K562 (cell line): ENCODE measurements around the gene SLC7A4. TPM values are rescaled to one million over a fixed set of nuclear protein-coding genes. Genes with fewer than 3 reads are reported as not detected.

Experiments
- ETV1 ChIP-seq: fragments of 450-650 bp; conservative IDR thresholded peaks from 2 replicates; pipeline ENCODE4 v1.6.1; 2016; ENCODE audit warnings: missing genetic modification characterization, control low read depth, low read depth, missing compliant biosample characterization
- FOXK1 ChIP-seq: sonication (generic); formaldehyde crosslinking; IDR thresholded peaks from 2 replicates; pipeline ENCODE4 v1.8.0; 2022; ENCODE audit warnings: missing genetic modification reagents, mild to moderate bottlenecking, borderline replicate concordance
- GTF2F1 ChIP-seq: IDR thresholded peaks from 2 replicates; pipeline ENCODE4 v1.6.1; 2011; ENCODE audit warnings: low read depth, low read length, improper control_type of control experiment
- HNRNPL ChIP-seq: fragments of 200-400 bp; formaldehyde crosslinking; IDR thresholded peaks from 2 replicates; pipeline ENCODE4 v1.6.1; 2017; ENCODE audit warnings: low read depth, mild to moderate bottlenecking, low read length
- KDM4B ChIP-seq, 2 experiments: fragments of 450-650 bp in 1 of 2; sonication (generic) in 1 of 2; IDR thresholded peaks; 2 replicates each; pipeline ENCODE4 v1.6.1; 2016 to 2017; ENCODE audit warnings: borderline replicate concordance in 2 of 2, antibody characterized with exemption in 1 of 2, low read depth in 1 of 2, mild to moderate bottlenecking in 1 of 2
- L3MBTL2 ChIP-seq: fragments of 450-650 bp; IDR thresholded peaks from 2 replicates; pipeline ENCODE4 v1.6.1; 2016; ENCODE audit warnings: mild to moderate bottlenecking, moderate library complexity
- MTA2 ChIP-seq: fragments of 450-650 bp; IDR thresholded peaks from 2 replicates; pipeline ENCODE4 v1.6.1; 2016; ENCODE audit warnings: low read depth
- MTF1 ChIP-seq: fragments of 250-450 bp; sonication (Bioruptor Pico); IDR thresholded peaks from 2 replicates; pipeline ENCODE4 v1.9.0; 2021; ENCODE audit warnings: moderate library complexity, mild to moderate bottlenecking, inconsistent platforms, borderline replicate concordance
- RB1 ChIP-seq: fragments of 450-650 bp; IDR thresholded peaks from 2 replicates; pipeline ENCODE4 v1.6.1; 2017; ENCODE audit warnings: low read depth, mild to moderate bottlenecking
- RBM17 ChIP-seq: fragments of 200-400 bp; formaldehyde crosslinking; IDR thresholded peaks from 2 replicates; pipeline ENCODE4 v1.6.1; 2017; ENCODE audit warnings: low read depth, mild to moderate bottlenecking, low read length, borderline replicate concordance
- SLC30A9 ChIP-seq: fragments of 250-450 bp; sonication (Bioruptor Pico); IDR thresholded peaks from 2 replicates; pipeline ENCODE4 v1.8.0; 2022; ENCODE audit warnings: mild to moderate bottlenecking, moderate library complexity
- SMARCA5 ChIP-seq: fragments of 450-650 bp; IDR thresholded peaks from 2 replicates; pipeline ENCODE4 v1.6.1; 2016
- ZBTB8A ChIP-seq: fragments of 450-650 bp; IDR thresholded peaks from 2 replicates; pipeline ENCODE4 v1.6.1; 2018; ENCODE audit warnings: mild to moderate bottlenecking, moderate library complexity; ENCODE audit not compliant: partially characterized antibody
- ZNF830 ChIP-seq: fragments of 250-450 bp; sonication (Bioruptor Pico); IDR thresholded peaks from 2 replicates; pipeline ENCODE4 v1.5.0; 2021; ENCODE audit warnings: mild to moderate bottlenecking
- polyA plus RNA-seq, 8 experiments: library from polyadenylated mRNA; depleted of rRNA in 4 of 8; stranded (reverse) in 5 of 8; unstranded in 3 of 8; fragments of >200 nt; fragmentation: Nextera tagmentation in 2 of 8; fragmentation: Illumina TruSeq in 1 of 8; extraction: Ambion mirVana in 2 of 8; extraction: Trizol in 1 of 8; gene quantifications; 2 replicates each; pipeline versions ENCODE4 v1.2.1 to v1.2.3, GENCODE V29; 2011 to 2014; ENCODE audit warnings: inconsistent platforms in 1 of 8, missing spikeins in 1 of 8
- total RNA-seq, 7 experiments: library from RNA; depleted of rRNA in 6 of 7; stranded (reverse); fragments of >200 nt in 6 of 7; fragmentation: Illumina TruSeq in 2 of 7; extraction: Trizol in 2 of 7; gene quantifications; 2 replicates each; pipeline versions ENCODE4 v1.2.1 to v1.2.3, GENCODE V29; 2011 to 2021; ENCODE audit warnings: low replicate concordance in 1 of 7
- TF ChIP-seq, protein P1 (sequence below): fragments of 250-450 bp; sonication (Bioruptor Pico); IDR thresholded peaks from 2 replicates; pipeline ENCODE4 v1.5.0; 2020; ENCODE audit warnings: mild to moderate bottlenecking, borderline replicate concordance
- TF ChIP-seq, protein P2 (sequence below), 3 experiments: fragments of 200-800 bp in 1 of 3; fragments of 250-450 bp in 1 of 3; fragments of 450-650 bp in 1 of 3; sonication (Bioruptor Pico) in 1 of 3; sonication (Bioruptor generic) in 1 of 3; formaldehyde crosslinking in 1 of 3; IDR thresholded peaks; 2 replicates each; pipeline versions ENCODE4 v1.6.1 to v1.8.0; 2016 to 2022; ENCODE audit warnings: mild to moderate bottlenecking in 2 of 3, missing genetic modification characterization in 2 of 3, missing compliant biosample characterization in 1 of 3, moderate library complexity in 1 of 3
- TF ChIP-seq, protein P3 (sequence below), 2 experiments: IDR thresholded peaks; 2 replicates each; pipeline ENCODE4 v1.6.1; 2011; ENCODE audit warnings: borderline replicate concordance in 1 of 2, control low read depth in 1 of 2, low read depth in 1 of 2, low read length in 1 of 2, mild to moderate bottlenecking in 1 of 2, mixed read lengths in 1 of 2, moderate library complexity in 1 of 2; ENCODE audit not compliant: insufficient read depth in 1 of 2, insufficient read length in 1 of 2, poor library complexity in 1 of 2, severe bottlenecking in 1 of 2; ENCODE audit errors: extremely low read depth in 1 of 2

Gene SLC7A4
- total and polyA plus RNA-seq, 9 of the 15 experiments (the other 6 are each of a cell fraction or from before 2014, with no cell fraction given) = not detected

DNA sequence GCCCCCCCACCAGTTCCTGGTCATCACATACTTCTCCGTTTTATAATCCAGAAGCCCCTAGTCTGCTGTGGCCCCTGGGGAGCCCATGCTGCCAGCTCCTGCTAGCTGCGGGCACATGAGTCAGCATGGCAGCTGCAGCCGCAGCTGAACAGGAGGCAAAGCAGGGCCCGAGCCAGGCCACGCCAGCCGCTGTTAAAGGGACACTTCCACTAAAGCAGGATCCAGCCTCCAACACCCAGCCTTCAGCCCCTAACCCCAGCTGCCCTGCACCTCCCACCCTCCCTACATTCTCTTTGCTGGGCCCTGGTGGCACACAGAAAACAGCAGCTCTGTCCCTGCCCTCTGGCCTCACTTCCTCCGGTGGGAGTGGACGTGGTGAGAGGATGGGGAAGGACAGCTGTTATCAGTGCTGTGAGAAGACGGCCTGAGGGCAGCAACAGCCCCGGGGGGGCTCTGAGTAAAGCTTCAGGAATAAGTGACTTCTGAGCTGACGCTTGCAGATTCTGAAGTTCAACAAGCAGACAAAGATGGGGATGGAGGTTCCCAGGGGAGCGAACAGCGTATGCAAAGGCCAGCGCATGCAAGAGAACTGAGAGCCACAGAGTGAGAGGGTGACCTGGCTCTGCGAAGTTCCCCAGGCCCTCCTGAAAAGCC, 12.7 kb upstream of the SLC7A4 start (continued):
- TF ChIP-seq, protein P1, sequence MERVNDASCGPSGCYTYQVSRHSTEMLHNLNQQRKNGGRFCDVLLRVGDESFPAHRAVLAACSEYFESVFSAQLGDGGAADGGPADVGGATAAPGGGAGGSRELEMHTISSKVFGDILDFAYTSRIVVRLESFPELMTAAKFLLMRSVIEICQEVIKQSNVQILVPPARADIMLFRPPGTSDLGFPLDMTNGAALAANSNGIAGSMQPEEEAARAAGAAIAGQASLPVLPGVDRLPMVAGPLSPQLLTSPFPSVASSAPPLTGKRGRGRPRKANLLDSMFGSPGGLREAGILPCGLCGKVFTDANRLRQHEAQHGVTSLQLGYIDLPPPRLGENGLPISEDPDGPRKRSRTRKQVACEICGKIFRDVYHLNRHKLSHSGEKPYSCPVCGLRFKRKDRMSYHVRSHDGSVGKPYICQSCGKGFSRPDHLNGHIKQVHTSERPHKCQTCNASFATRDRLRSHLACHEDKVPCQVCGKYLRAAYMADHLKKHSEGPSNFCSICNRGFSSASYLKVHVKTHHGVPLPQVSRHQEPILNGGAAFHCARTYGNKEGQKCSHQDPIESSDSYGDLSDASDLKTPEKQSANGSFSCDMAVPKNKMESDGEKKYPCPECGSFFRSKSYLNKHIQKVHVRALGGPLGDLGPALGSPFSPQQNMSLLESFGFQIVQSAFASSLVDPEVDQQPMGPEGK = peak; percentile 11; the same call in 1 of the 2 replicates
- TF ChIP-seq SMARCA5 (no peak), MTA2 (no peak), SLC30A9 (CRISPR knock-in tag) (no peak), FOXK1 (CRISPR knock-in tag) (no peak), ZBTB8A (no peak), GTF2F1 (no peak), ETV1 (tag) (peak; percentile 65), RB1 (no peak), MTF1 (CRISPR knock-in tag) (no peak), HNRNPL (no peak), L3MBTL2 (no peak), ZNF830 (peak; percentile 68; the same call in 1 of the 2 replicates), RBM17 (no peak), KDM4B (IDR thresholded peaks at IDR 0.05; ENCODE audit: borderline replicate concordance in 2 of 2, low read depth in 1 of 2) (0 out of 4 replicates have a peak, but pooled peaks of 1 of the 2 experiments have one; percentile 8)
- TF ChIP-seq, protein P2, sequence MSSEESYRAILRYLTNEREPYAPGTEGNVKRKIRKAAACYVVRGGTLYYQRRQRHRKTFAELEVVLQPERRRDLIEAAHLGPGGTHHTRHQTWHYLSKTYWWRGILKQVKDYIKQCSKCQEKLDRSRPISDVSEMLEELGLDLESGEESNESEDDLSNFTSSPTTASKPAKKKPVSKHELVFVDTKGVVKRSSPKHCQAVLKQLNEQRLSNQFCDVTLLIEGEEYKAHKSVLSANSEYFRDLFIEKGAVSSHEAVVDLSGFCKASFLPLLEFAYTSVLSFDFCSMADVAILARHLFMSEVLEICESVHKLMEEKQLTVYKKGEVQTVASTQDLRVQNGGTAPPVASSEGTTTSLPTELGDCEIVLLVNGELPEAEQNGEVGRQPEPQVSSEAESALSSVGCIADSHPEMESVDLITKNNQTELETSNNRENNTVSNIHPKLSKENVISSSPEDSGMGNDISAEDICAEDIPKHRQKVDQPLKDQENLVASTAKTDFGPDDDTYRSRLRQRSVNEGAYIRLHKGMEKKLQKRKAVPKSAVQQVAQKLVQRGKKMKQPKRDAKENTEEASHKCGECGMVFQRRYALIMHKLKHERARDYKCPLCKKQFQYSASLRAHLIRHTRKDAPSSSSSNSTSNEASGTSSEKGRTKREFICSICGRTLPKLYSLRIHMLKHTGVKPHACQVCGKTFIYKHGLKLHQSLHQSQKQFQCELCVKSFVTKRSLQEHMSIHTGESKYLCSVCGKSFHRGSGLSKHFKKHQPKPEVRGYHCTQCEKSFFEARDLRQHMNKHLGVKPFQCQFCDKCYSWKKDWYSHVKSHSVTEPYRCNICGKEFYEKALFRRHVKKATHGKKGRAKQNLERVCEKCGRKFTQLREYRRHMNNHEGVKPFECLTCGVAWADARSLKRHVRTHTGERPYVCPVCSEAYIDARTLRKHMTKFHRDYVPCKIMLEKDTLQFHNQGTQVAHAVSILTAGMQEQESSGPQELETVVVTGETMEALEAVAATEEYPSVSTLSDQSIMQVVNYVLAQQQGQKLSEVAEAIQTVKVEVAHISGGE (CRISPR knock-in tag; IDR thresholded peaks at IDR 0.05) = 0 out of 6 replicates have a peak, but pooled peaks of 1 of the 3 experiments have one; percentile 14
- TF ChIP-seq, protein P3, sequence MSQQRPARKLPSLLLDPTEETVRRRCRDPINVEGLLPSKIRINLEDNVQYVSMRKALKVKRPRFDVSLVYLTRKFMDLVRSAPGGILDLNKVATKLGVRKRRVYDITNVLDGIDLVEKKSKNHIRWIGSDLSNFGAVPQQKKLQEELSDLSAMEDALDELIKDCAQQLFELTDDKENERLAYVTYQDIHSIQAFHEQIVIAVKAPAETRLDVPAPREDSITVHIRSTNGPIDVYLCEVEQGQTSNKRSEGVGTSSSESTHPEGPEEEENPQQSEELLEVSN (IDR thresholded peaks at IDR 0.05; ENCODE audit: borderline replicate concordance in 1 of 2, extremely low read depth in 1 of 2, insufficient read depth in 1 of 2, insufficient read length in 1 of 2, low read depth in 1 of 2, low read length in 1 of 2, poor library complexity in 1 of 2, severe bottlenecking in 1 of 2) = peak in 1 of 2 experiments; percentile 10
